ENCODE results near the gene REN. TPM values are rescaled to one million over a fixed set of nuclear protein-coding genes. Genes with fewer than 3 reads are reported as not detected.

Gene REN
- total RNA-seq, 1 experiment from 2014 or later: not detected

DNA sequence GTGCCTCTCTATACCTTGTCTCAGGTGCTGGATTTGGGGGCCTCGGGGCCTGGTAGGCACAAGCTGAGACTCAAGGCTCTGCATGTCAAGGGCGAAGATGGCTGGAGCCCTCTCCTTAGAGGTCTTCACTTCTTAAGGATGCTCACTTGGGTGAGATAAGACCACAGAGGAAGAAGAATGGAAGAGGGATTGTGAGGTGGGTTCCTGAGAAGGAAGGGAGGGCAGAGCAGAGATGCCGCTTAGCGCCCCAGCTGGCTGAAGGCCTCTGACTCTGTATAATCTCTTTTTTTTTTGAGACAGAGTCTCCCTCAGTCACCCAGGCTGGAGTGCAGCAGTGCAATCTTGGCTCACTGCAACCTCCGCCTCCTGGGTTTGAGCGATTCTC, 61.0 kb downstream of the REN start:
- H2BK15ac ChIP-seq (ENCODE audit: low read depth, low read length): no peak overlapping the region
- no peak overlapping the region for H2BK120ac ChIP-seq (ENCODE audit: low read depth, low read length, poor library complexity, severe bottlenecking)
- Mint-ChIP-seq H3K4me3 (peak overlapping the region in 1 of 2 experiments; percentile 21; a peak in 1 of 5 replicates), H3K27me3 (ENCODE audit: low read depth) (no peaks in the 10 kb centered on the region; the same call in 1 of the 2 replicates), H3K27ac (0 out of 7 replicates have a peak overlapping the region, but pooled peaks of 2 of the 3 experiments have one; percentile 27 to 62), H3K4me1 (peaks cover 77 to 85% of the 10 kb centered on the region in 2 experiments), H3K36me3 (ENCODE audit: insufficient read depth in 1 of 3, low read depth in 3 of 3) (peaks cover 0 to 3% (median 0%) of the 10 kb centered on the region in 3 experiments; a peak in 1 of 7 replicates), H3K9me3 (no peaks in the 10 kb centered on the region)
- no peak overlapping the region for H4K8ac ChIP-seq (replicated peaks; ENCODE audit: insufficient read length, low read depth, low read length)
- H2BK5ac ChIP-seq (ENCODE audit: insufficient read length, low read length): no peak overlapping the region
- no peak for DNase-seq
- TF ChIP-seq, protein P1, sequence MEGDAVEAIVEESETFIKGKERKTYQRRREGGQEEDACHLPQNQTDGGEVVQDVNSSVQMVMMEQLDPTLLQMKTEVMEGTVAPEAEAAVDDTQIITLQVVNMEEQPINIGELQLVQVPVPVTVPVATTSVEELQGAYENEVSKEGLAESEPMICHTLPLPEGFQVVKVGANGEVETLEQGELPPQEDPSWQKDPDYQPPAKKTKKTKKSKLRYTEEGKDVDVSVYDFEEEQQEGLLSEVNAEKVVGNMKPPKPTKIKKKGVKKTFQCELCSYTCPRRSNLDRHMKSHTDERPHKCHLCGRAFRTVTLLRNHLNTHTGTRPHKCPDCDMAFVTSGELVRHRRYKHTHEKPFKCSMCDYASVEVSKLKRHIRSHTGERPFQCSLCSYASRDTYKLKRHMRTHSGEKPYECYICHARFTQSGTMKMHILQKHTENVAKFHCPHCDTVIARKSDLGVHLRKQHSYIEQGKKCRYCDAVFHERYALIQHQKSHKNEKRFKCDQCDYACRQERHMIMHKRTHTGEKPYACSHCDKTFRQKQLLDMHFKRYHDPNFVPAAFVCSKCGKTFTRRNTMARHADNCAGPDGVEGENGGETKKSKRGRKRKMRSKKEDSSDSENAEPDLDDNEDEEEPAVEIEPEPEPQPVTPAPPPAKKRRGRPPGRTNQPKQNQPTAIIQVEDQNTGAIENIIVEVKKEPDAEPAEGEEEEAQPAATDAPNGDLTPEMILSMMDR (conservative IDR thresholded peaks at IDR 0.05): no peak
- H3K4me1 ChIP-seq (ENCODE audit: insufficient read depth, low read length): peaks cover 33% of the 10 kb centered on the region
- H3K18ac ChIP-seq (ENCODE audit: insufficient read length, low read depth, low read length): no peak overlapping the region
- no peaks in the 10 kb centered on the region for H3K9me3 ChIP-seq (ENCODE audit: control insufficient read depth, low read depth, low read length)
- no peak overlapping the region for H2AK5ac ChIP-seq (ENCODE audit: insufficient read length, low read length)
- no peak overlapping the region for H3K4ac ChIP-seq (ENCODE audit: low read depth, low read length)
- no peak overlapping the region for H3K14ac ChIP-seq (ENCODE audit: insufficient read depth, low read length)
- no peaks in the 10 kb centered on the region for H4K20me1 ChIP-seq (ENCODE audit: control insufficient read depth, insufficient read depth, insufficient read length)
- no peak overlapping the region for H2AFZ ChIP-seq (ENCODE audit: low read length)
- no CpG with 5 or more reads among the region's 6 CpGs for WGBS (ENCODE audit: extremely low coverage, insufficient read length, low lambda C conversion rate)
- H3K9ac ChIP-seq (ENCODE audit: extremely low read depth, insufficient read length, low read length): no peak overlapping the region
- H2BK12ac ChIP-seq (ENCODE audit: insufficient read length, low read depth, low read length): no peak overlapping the region
- no peak overlapping the region for H4K91ac ChIP-seq (ENCODE audit: insufficient read length, low read depth, low read length)
- H3K23me2 ChIP-seq (ENCODE audit: insufficient read length, low read depth, low read length, poor library complexity, severe bottlenecking): no peaks in the 10 kb centered on the region
- peaks cover 51% of the 10 kb centered on the region; the same call in 1 of the 2 replicates for H3K79me2 ChIP-seq (ENCODE audit: insufficient read depth, low read length)
- H3K4me2 ChIP-seq (ENCODE audit: insufficient read depth, insufficient read length, low read length): no peak overlapping the region
- H3T11ph ChIP-seq (ENCODE audit: low read length): no peak overlapping the region
- no peak overlapping the region for H3K56ac ChIP-seq (ENCODE audit: insufficient read length, low read depth, low read length)
- H3K27ac ChIP-seq (ENCODE audit: insufficient read length, low read depth, low read length): no peak overlapping the region
- H4K5ac ChIP-seq (ENCODE audit: insufficient read length, low read depth, low read length): no peak overlapping the region
- peaks cover 14% of the 10 kb centered on the region for H3K79me1 ChIP-seq (ENCODE audit: insufficient read depth, low read depth, low read length, poor library complexity, severe bottlenecking)
- H3K27me3 ChIP-seq (ENCODE audit: insufficient read depth, low read length): no peaks in the 10 kb centered on the region
- no peak overlapping the region for H3K23ac ChIP-seq (ENCODE audit: insufficient read length, low read depth, low read length)
- no peak overlapping the region for H2BK20ac ChIP-seq (ENCODE audit: low read depth, low read length, poor library complexity, severe bottlenecking)

Other genes with a start within 250 kb of the REN start
- gene SOX13, start 93.2 kb downstream of the REN start, total RNA-seq (2021): 120 TPM in 2 replicates
- gene ETNK2, start 14.3 kb downstream of the REN start, total RNA-seq (2021): 17.6 and 18.6 TPM in 2 replicates
- gene KISS1, start 30.2 kb upstream of the REN start, total RNA-seq (2021): 0.59 and 0.68 TPM in 2 replicates
- 4.2 and 6.3 TPM in 2 replicates for gene GOLT1A, start 47.7 kb upstream of the REN start, total RNA-seq (2021)
- 1.6 and 2.1 TPM in 2 replicates for gene PLEKHA6, start 193.6 kb upstream of the REN start, total RNA-seq (2021)
- gene PPP1R15B, start 245.5 kb upstream of the REN start, total RNA-seq (2021): 44.6 and 45.9 TPM in 2 replicates

Measured in H9 (cell line).